Measurements from ENCODE around the gene COL4A2. TPM values are rescaled to one million over a fixed set of nuclear protein-coding genes. Genes with fewer than 3 reads are reported as not detected.

The COL4A2 gene
- total and polyA plus RNA-seq, 12 donors, result 70.9 to 1,589 (median 171) TPM

- intact Hi-C loops (cut with DNase I), result loop anchor here in 1 of 2 donors (5.0 kb wide), 1 partner anchor 186 kb away; no protein-coding TSS in a partner anchor
- H3K4me1 ChIP-seq (replicated peaks in 1 of 2), result peaks cover 0 to 1% of the 10 kb centered on the region in 2 donors
Measured at GRCh38 chr13:110422913-110423688, 116.0 kb downstream of the COL4A2 start.

GRCh38 chr13:110423689-110424302 is 116.7 kb downstream of the COL4A2 start:
- H3K4me3 ChIP-seq, result no peak overlapping the region
- H3K27me3 ChIP-seq, result no peaks in the 10 kb centered on the region
- peak in 1 of 7 donors; percentile 46 for DNase-seq
- H3K9me3 ChIP-seq (replicated peaks in 1 of 3), result no peaks in the 10 kb centered on the region
- WGBS, 4 donors, result 80 to 86% (median 84%) methylated on average over 10 to 11 of the region's 11 CpGs
- H3K27ac ChIP-seq, result no peak overlapping the region
- intact Hi-C loops (cut with DNase I), result loop anchor here in 1 of 2 donors (5.0 kb wide), 1 partner anchor 186 kb away; no protein-coding TSS in a partner anchor
- H3K4me1 ChIP-seq (replicated peaks in 1 of 2), result no peaks in the 10 kb centered on the region
- H3K36me3 ChIP-seq (replicated peaks in 1 of 2), result no peaks in the 10 kb centered on the region
- TF ChIP-seq CTCF (IDR thresholded peaks at IDR 0.05) (no peak), POLR2A (IDR thresholded peaks at IDR 0.05) (no peak)

More at GRCh38 chr13:110422913-110423688, 116.0 kb downstream of the COL4A2 start:
- no peak for TF ChIP-seq POLR2A (IDR thresholded peaks at IDR 0.05)
- TF ChIP-seq CTCF (IDR thresholded peaks at IDR 0.05), result no peak
- no peak overlapping the region for H3K4me3 ChIP-seq
- WGBS, 4 donors, result 64 to 75% (median 66%) methylated on average over 12 of the region's 12 CpGs
- H3K27ac ChIP-seq, result no peak overlapping the region
- H3K9me3 ChIP-seq (replicated peaks in 1 of 3), result no peaks in the 10 kb centered on the region
- no peak for DNase-seq
- no peaks in the 10 kb centered on the region for H3K36me3 ChIP-seq (replicated peaks in 1 of 2)
- no peaks in the 10 kb centered on the region for H3K27me3 ChIP-seq

- H3K27ac ChIP-seq, result no peak overlapping the region
- intact Hi-C loops (cut with DNase I), result loop anchor here in 1 of 2 donors (5.0 kb wide), 1 partner anchor 188 kb away; no protein-coding TSS in a partner anchor
Measured at GRCh38 chr13:110424569-110425443, 117.7 kb downstream of the COL4A2 start.

More at GRCh38 chr13:110424569-110425443, 117.7 kb downstream of the COL4A2 start:
- Histone ChIP-seq H3K4me1 (replicated peaks in 1 of 2) (no peaks in the 10 kb centered on the region), H3K9me3 (replicated peaks in 1 of 3) (no peaks in the 10 kb centered on the region), H3K36me3 (replicated peaks in 1 of 2) (peaks cover 0 to 4% of the 10 kb centered on the region in 2 donors), H3K27me3 (no peaks in the 10 kb centered on the region), H3K4me3 (no peak overlapping the region)
- no peak for TF ChIP-seq POLR2A (IDR thresholded peaks at IDR 0.05)
- no peak for TF ChIP-seq CTCF (IDR thresholded peaks at IDR 0.05)
- 78 to 80% (median 80%) methylated on average over 26 of the region's 26 CpGs for WGBS, 4 donors
- DNase-seq, result peak in 1 of 7 donors; percentile 37
